Activated CD4-positive, alpha-beta T cell treated with anti-CD3 and anti-CD28 coated beads, Interleukin-2, amount 50 U/mL, for 1 hour (primary cell): Measurements from ENCODE around the gene TRAF5.
"Not testable (repeated sequence)": the region's sequence is repeated elsewhere in the genome, so short reads cannot be mapped to it uniquely, and the experiment has no call there.

Source experiments
- DNase-seq: peaks from one replicate; pipeline ENCODE4 v3.0.0-alpha.2; 2020

The TRAF5 gene

GRCh38 chr1:211326528-211327345, at the start of gene TRAF5:
TRAF5 (plus strand) TSS chr1:211326833; CDS start chr1:211353240, 26,407 bp downstream.
- DNase-seq, result peak; percentile 49

- DNase-seq, result no peak
Measured at GRCh38 chr1:211279340-211279739, 47.3 kb upstream of the TRAF5 start.

- no peak for DNase-seq
Measured at GRCh38 chr1:211280910-211281309, 45.7 kb upstream of the TRAF5 start.

GRCh38 chr1:211281320-211282022, 45.2 kb upstream of the TRAF5 start:
- DNase-seq, result no peak

- no peak for DNase-seq
Measured at GRCh38 chr1:211282023-211282373, 44.6 kb upstream of the TRAF5 start.

GRCh38 chr1:211285196-211285595, 41.4 kb upstream of the TRAF5 start:
- no peak for DNase-seq

GRCh38 chr1:211287218-211287617, 39.4 kb upstream of the TRAF5 start:
- no peak for DNase-seq

- no peak for DNase-seq
Measured at GRCh38 chr1:211292411-211292810, 34.2 kb upstream of the TRAF5 start.

GRCh38 chr1:211296396-211296795, 30.2 kb upstream of the TRAF5 start:
- no peak for DNase-seq

- DNase-seq, result no peak
Measured at GRCh38 chr1:211305044-211305443, 21.6 kb upstream of the TRAF5 start.

GRCh38 chr1:211309617-211310016, 17.0 kb upstream of the TRAF5 start:
- no peak for DNase-seq

- DNase-seq, result no peak
Measured at GRCh38 chr1:211313392-211313791, 13.2 kb upstream of the TRAF5 start.

GRCh38 chr1:211318576-211319280, 7.9 kb upstream of the TRAF5 start:
- DNase-seq, result no peak

- no peak for DNase-seq
Measured at GRCh38 chr1:211319892-211320291, 6.7 kb upstream of the TRAF5 start.

GRCh38 chr1:211320980-211321379, 5.7 kb upstream of the TRAF5 start:
- no peak for DNase-seq

- DNase-seq, result not testable (repeated sequence)
Measured at GRCh38 chr1:211321646-211322045, 5.0 kb upstream of the TRAF5 start.

GRCh38 chr1:211323156-211324063, 3.2 kb upstream of the TRAF5 start:
- DNase-seq, result peak; percentile 61

- DNase-seq, result no peak
Measured at GRCh38 chr1:211324992-211325775, 1.4 kb upstream of the TRAF5 start.

GRCh38 chr1:211326140-211326527, 499 bp upstream of the TRAF5 start:
- no peak for DNase-seq

- peak; percentile 32 for DNase-seq
Measured at GRCh38 chr1:211327346-211327921, 801 bp downstream of the TRAF5 start.

- DNase-seq, result no peak
Measured at GRCh38 chr1:211328084-211328694, 1.6 kb downstream of the TRAF5 start.
